ENCODE data around the gene STAT3. TPM values are rescaled to one million over a fixed set of nuclear protein-coding genes. Genes with fewer than 3 reads are reported as not detected.

The STAT3 gene
- total and polyA plus RNA-seq, 2 of the 13 experiments (the other 11 are each of a cell fraction or from before 2014, with no cell fraction given): 61.8 to 62.4 TPM

DNA sequence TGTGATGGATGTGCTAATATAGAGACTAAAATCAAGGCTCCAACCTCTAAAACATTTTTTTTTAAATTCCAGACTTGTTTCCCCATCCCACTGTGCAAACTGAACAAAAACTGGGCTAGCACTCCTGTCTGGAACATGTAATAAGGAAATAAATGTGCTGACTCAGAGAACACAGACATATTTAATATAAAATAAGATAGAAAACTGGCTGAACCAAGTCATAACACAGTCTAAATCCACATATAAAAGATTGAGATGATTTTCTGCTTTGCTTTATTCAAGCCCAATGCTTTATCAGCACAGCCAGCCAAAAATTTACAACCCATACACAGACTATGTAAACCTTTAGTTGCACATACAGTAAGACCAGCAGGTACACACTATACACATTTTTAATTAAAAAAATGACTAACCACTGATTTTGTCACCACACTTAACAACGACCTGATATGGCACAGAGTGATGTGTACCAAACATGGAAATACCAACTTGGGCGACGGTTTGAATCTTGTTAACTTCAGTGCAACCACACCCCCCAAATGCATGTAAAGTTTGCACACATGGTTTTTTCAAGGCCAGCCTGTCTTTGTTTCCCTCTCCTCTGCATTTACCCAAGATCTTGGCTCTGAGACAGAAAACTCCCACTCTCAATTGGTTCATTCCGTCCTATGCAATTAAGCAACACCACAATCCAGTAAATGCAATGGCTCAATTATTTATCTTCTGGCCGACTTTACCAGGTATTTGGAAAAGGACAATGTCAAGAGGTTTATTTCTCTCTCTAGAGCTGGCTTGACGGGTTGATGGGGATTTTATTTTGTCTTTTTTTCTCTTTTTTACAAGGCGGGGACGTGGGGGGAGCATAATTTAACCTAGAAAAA is 1.2 kb downstream of the STAT3 start:
- CTCF ChIA-PET (ENCODE audit: low intra/inter-chr PET ratio, low total read pairs): no interaction called here
- TF ChIP-seq ZNF563 (CRISPR knock-in tag; IDR thresholded peaks at IDR 0.05) (no peak), IRF9 (CRISPR knock-in tag; IDR thresholded peaks at IDR 0.05; ENCODE audit: borderline replicate concordance) (no peak), NR2F1 (CRISPR knock-in tag; IDR thresholded peaks at IDR 0.05) (0 out of 4 replicates have a peak, but pooled peaks of 1 of the 2 experiments have one; percentile 20), ZNF296 (CRISPR knock-in tag; conservative IDR thresholded peaks at IDR 0.05) (no peak), CENPX (CRISPR knock-in tag; IDR thresholded peaks at IDR 0.05) (no peak), KMT2A (CRISPR knock-in tag; IDR thresholded peaks at IDR 0.05) (no peak), PCBP2 (optimal IDR thresholded peaks at IDR 0.05; ENCODE audit: low read depth, low read length, poor library complexity, severe bottlenecking) (no peak), ZNF10 (CRISPR knock-in tag; IDR thresholded peaks at IDR 0.05; ENCODE audit: borderline replicate concordance, low read depth) (no peak), HNRNPLL (IDR thresholded peaks at IDR 0.05; ENCODE audit: low read depth, low read length, poor library complexity, severe bottlenecking) (no peak), ZSCAN21 (CRISPR knock-in tag; IDR thresholded peaks at IDR 0.05; ENCODE audit: borderline replicate concordance) (no peak), HOXA7 (CRISPR knock-in tag; IDR thresholded peaks at IDR 0.05) (no peak), PAXIP1 (CRISPR knock-in tag; conservative IDR thresholded peaks at IDR 0.05) (no peak; the same call in 1 of the 2 replicates), ZNF790 (CRISPR knock-in tag; IDR thresholded peaks at IDR 0.05; ENCODE audit: borderline replicate concordance) (0 out of 2 replicates have a peak, but pooled peaks have one; percentile 26)
- TF ChIP-seq, protein P1, sequence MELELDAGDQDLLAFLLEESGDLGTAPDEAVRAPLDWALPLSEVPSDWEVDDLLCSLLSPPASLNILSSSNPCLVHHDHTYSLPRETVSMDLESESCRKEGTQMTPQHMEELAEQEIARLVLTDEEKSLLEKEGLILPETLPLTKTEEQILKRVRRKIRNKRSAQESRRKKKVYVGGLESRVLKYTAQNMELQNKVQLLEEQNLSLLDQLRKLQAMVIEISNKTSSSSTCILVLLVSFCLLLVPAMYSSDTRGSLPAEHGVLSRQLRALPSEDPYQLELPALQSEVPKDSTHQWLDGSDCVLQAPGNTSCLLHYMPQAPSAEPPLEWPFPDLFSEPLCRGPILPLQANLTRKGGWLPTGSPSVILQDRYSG (CRISPR knock-in tag; IDR thresholded peaks at IDR 0.05): no peak
- TF ChIP-seq, protein P2, sequence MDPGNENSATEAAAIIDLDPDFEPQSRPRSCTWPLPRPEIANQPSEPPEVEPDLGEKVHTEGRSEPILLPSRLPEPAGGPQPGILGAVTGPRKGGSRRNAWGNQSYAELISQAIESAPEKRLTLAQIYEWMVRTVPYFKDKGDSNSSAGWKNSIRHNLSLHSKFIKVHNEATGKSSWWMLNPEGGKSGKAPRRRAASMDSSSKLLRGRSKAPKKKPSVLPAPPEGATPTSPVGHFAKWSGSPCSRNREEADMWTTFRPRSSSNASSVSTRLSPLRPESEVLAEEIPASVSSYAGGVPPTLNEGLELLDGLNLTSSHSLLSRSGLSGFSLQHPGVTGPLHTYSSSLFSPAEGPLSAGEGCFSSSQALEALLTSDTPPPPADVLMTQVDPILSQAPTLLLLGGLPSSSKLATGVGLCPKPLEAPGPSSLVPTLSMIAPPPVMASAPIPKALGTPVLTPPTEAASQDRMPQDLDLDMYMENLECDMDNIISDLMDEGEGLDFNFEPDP (CRISPR knock-in tag; conservative IDR thresholded peaks at IDR 0.05): no peak

More for the DNA sequence above, 1.2 kb downstream of the STAT3 start:
- intact Hi-C loops (cut with micrococcal nuclease; ENCODE audit: unreplicated experiment) (no loop called here), in situ Hi-C loops (cut with HindIII; ENCODE audit: extremely low pct_ligation_motif_present, low pct_unique_long_range_greater_than_20kb) (no loop called here)
- Histone ChIP-seq H3K9me3 (ENCODE audit: low read length) (no peaks in the 10 kb centered on the region), H3K4me2 (ENCODE audit: low read depth, low read length) (peak overlapping the region; percentile 74), H3K36me3 (replicated peaks in 1 of 2; ENCODE audit: control insufficient read depth in 1 of 2, insufficient read depth in 2 of 2, low read length in 2 of 2) (no peaks in the 10 kb centered on the region), H3K79me2 (ENCODE audit: insufficient read depth, low read length) (peaks cover 55% of the 10 kb centered on the region), H3K4me3 (replicated peaks in 1 of 3; ENCODE audit: insufficient read depth in 1 of 3, low read depth in 2 of 3, low read length in 3 of 3) (peak overlapping the region; percentile 93 to 98 (median 96)), H4K20me1 (ENCODE audit: insufficient read depth, low read length) (peaks cover 25% of the 10 kb centered on the region), H3K9ac (ENCODE audit: insufficient read depth, low read depth, low read length) (peak overlapping the region; percentile 93), H3K4me1 (ENCODE audit: insufficient read depth, low read length) (peaks cover 69% of the 10 kb centered on the region), H3K27me3 (ENCODE audit: control insufficient read depth in 1 of 2, insufficient read depth in 2 of 2, low read length in 2 of 2) (no peaks in the 10 kb centered on the region; a peak in 1 of 5 replicates), H2AFZ (ENCODE audit: low read length) (no peak overlapping the region), H3K27ac (ENCODE audit: extremely low read length, insufficient read depth, low read length) (peak overlapping the region; percentile 78)
- BruUV-seq (replicated peaks): no TSS peak
- ATAC-seq: no peak
- peak; percentile 90 for DNase-seq (ENCODE audit: low spot score)
- under 1% methylated on average over 8 of the region's 8 CpGs for WGBS (ENCODE audit: low lambda C conversion rate)
- peak; percentile 88 for FAIRE-seq
- POLR2A ChIA-PET: interaction anchor here (2.2 to 3.0 kb wide), 4 partner anchors 8 to 110 kb away, joined by 11 to 57 read pairs (median 33); no protein-coding TSS in a partner anchor
